GM18502 (cell line): ENCODE measurements around the gene CLDN6.

ENCODE experiments used
- ATAC-seq: cut with Tn5 transposase; IDR thresholded peaks from one replicate; pipeline ENCODE4 v1.9.1; 2021; ENCODE audit warnings: mild to moderate bottlenecking; ENCODE audit not compliant: unreplicated experiment, poor library complexity

CLDN6 gene

GRCh38 chr16:2992383-2993081 lies 25.5 kb downstream of the CLDN6 start:
- no peak for ATAC-seq

DNA sequence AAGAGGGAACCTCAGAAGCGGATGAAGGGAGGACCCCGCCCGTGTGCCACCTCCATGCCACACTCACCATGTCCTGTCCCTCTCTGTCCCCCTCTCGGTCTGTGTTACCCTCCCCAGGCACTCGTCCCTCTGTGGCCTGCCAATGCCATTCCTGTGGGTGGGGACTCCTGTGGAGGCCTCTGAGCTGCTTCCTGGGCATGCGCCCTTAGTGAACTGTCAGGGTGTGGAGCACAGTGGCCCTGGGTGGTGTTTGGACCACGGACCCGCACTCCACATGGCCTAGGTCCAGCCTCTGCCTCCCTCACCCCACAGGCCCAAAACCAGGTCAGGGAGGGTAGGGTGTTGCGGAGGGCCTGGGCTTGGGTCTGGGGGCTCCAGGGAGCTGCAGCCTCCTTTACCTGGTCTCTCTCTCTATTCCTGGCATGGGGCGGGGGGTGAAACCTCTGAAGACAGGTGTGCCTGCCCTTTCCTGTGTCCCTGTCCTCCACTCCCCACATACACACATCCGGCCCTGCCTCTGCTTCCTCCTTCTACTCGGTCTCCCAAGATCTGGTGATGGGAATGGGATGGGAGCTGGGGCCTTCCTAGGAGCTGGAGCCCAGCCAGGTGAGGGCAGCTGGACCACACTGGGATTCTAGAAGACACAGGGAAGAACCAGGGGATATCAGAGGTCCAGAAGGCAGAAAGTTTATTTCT lies 26.3 kb downstream of the CLDN6 start:
- ATAC-seq: no peak

GRCh38 chr16:2990891-2991290 lies 27.1 kb downstream of the CLDN6 start:
- ATAC-seq: no peak

DNA sequence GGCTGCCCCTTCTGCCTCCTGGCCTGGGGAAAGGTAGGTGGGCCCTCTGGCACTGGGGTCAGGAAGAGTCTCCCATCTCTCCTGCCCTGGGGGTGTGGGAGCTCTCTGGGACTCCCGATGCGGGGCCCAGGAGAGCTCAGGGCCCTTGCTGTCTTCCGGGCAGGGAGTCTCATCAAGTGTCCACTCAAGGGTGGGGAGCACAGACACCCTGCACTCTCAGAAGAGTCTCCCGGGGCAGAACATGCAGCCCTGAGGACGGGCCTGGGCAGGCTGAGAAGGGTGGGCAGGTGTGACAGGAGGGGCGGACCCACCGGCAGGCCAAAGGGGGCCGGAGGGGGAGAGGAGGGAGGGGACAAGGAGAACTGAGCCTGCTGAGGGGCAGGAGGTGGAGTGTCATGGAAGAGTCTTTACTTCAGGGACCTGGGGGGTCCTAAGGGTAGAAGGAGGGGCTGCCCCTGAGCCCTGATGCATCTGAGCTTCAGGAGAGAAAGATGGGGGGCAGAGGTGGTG lies 29.3 kb downstream of the CLDN6 start:
- ATAC-seq: no peak

- ATAC-seq: no peak
Observed at GRCh38 chr16:2987833-2988232, 30.1 kb downstream of the CLDN6 start.

- no peak for ATAC-seq
Observed at GRCh38 chr16:2987286-2987685, 30.7 kb downstream of the CLDN6 start.

- no peak for ATAC-seq
Observed at GRCh38 chr16:2986623-2987188, 31.3 kb downstream of the CLDN6 start.

DNA sequence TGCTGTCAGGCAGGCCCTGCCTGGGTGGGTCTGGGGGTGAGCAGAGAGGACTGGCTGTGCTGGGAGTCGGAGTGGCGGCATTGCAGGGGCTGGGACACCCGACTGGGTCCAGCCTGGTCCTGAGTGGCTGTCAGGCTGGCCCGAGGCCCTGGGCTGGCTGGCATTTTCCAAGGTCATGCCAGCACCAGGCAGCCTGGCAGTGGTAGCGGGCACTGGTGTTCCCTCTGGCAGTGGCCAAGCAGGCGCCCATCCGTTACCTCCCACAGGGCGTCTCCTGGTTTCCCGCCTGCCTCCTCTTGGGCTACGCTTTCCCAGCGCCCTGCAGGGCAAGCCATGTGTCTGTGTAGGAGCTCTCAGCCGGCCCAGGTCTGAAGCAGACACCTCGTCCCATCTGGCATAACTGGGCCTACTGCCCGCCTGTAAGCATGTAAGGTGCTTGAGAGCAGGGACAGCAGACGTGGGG lies 32.1 kb downstream of the CLDN6 start:
- no peak for ATAC-seq

DNA sequence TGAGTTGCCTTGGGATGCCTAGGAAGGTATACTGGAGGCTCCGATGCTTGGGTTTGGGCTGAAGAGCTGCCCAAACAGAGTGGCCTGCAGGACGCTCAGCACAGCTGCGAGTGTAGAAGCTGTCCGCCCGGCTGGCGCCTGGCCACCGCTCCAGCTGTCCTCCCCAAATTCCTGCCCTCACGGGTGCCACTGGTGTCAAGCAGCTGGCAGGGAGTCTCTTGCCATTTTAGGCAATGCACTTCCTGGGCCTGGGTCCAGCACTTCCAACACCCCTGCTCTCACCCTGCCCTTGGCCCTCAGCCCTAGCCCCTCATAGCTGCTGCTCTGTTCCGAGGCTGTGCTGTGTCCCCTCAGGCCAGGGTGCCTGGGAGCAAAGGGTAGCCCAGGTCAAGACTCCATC lies 32.5 kb downstream of the CLDN6 start:
- no peak for ATAC-seq

DNA sequence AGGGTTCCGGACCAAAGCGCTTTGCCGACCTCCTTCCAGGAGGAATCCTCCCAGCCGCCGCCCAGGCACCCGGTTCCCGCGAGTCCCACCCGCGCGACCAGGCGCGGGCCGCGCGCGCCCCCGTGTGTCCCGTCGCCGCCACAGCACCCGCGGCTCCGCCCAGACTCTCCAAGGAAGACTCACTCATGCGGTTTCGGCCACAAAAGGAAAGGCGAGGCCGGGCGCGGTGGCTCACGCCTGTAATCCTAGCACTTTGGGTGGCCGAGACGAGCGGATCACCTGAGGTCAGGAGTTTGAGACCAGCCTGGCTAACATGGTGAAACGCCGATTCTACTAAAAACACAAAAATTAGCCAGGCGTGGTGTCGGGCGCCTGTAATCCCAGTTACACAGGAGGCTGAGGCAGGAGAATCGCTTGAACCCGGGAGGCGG lies 34.3 kb downstream of the CLDN6 start:
- peak; percentile 38 for ATAC-seq

DNA sequence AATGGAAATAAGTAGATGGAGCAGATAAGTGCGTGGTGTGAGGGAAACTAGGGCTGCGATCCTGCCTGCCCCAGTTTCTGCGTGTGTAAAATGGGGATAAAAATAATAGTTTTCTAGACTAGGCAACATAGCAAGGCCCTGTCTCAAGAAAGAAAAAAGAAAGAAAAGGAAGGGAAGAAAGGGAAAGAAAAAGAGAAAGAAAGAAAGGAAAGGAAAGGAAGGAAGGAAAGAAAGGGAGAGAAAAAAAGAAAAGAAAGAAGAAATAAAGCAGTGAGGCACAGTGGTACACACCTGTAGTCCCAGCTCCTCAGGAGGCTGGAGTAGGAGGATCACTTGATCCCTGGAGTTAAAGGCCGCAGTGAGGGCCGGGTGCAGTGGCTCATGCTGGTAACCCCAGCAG lies 35.6 kb downstream of the CLDN6 start:
- no peak for ATAC-seq

- no peak for ATAC-seq
Observed at GRCh38 chr16:2981899-2982250, 36.1 kb downstream of the CLDN6 start.

- no peak for ATAC-seq
Observed at GRCh38 chr16:2981177-2981898, 36.6 kb downstream of the CLDN6 start.

GRCh38 chr16:2980227-2981176 lies 37.5 kb downstream of the CLDN6 start, which contains the start of gene PKMYT1:
PKMYT1 (minus strand) TSS chr16:2980446; CDS start chr16:2979657, 789 bp downstream.
- peak; percentile 82 for ATAC-seq

DNA sequence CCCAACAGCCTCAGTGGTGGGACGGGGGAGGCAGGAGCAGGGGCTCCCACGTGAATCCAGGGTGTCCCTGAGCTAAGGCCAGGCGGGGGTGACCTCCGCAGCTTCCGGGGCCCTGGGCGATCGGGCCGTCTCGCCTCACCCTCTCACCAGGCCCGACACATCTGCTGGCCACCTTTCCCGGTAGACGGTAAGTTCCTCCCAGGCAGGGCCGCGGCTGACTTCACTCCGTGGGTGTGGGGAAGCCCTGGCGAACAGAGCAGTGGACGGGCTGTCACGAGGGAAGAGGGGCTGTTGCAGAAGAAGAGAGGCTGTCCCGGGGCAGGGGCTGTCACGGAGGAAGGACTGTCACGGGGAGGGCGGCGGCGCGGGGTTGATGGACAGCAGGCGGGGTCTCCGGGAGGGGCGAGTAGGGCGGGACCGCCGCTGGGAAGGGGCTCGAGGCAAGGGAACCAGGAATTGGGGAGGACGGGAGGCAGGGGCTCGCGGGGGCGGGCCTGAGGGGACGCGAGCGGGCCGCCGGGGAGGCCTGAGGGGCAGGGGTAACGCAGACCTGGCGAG lies 38.2 kb downstream of the CLDN6 start:
- no peak for ATAC-seq

DNA sequence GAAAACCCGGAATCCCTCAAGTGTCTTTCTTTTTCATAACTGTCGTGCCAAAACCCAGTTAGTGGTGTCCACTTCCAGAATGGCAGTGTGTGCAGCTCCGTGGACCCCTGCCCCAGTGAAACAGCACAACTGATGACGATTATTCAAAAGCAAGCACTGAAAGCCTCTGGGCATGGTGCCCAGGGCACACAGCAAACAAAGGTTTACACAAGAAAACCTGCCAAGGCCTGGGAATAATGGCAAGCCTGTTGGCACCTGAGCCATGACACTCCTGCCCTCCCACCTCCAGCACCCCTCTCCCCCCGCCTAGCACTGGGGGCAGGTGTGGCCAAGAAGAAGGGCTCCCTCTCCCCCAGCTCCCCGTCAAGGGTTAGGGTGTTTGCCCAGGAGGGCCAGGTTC lies 40.5 kb downstream of the CLDN6 start:
- no peak for ATAC-seq

DNA sequence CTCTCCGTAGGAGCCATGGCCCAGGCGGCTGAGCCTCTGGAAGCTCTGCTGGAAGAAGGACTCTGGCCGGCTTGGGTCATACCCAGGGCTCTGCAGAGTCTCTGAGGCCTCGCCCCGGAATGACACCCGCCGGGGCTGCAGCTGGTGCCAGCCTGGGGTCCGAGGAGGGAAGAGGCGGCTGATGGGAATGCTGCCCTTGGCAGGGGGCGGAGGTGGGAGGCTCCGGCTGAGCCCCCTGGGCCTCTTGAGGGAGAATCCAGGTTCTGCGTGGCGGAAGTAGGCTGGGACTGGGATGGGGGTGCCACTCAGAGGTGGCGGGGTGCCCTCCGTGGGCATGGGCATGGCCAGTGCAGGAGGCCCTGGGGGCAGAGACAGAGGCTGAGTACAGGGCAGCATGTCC lies 41.3 kb downstream of the CLDN6 start:
- no peak for ATAC-seq

- ATAC-seq: no peak
Observed at GRCh38 chr16:2976201-2976600, 41.8 kb downstream of the CLDN6 start.

DNA sequence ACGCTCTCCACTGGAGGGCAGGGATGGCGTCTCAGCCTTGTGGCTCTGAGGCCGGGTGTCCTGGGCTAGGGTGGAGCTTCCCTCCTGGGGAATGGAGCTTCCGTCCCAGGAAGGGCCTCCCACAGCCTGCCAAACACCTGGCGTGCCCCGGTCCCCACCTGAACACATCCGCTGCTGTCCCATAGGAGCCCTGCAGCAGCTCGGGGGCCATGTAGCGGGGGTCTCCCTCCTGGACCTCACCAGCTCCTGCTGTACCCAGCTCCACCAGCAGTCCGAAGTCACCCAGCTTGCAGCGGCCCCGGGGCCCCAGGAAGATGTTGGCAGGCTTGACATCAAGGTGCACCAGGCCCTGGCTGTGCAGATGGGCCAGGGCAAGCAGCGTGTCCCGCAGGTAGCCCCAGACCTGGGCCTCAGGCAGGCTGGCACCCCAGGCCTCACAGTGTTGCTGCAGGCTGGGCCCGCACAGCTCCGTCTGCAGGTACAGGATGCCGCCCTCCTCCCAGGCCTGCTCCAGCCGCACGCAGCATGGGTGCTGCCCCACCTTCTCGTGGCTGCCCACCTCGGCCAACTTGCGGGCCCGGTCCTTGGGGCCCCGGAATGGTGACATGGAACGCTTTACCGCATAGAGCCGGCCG lies 42.7 kb downstream of the CLDN6 start:
- ATAC-seq: no peak
